ENCODE data around the gene TIGD2. TPM values are rescaled to one million over a fixed set of nuclear protein-coding genes. Genes with fewer than 3 reads are reported as not detected.

Gene TIGD2
- total and polyA plus RNA-seq, 2 donors (not counting 3 experiments of a cell fraction or from before 2014, with no cell fraction given), result 1.1 to 5.0 TPM

DNA sequence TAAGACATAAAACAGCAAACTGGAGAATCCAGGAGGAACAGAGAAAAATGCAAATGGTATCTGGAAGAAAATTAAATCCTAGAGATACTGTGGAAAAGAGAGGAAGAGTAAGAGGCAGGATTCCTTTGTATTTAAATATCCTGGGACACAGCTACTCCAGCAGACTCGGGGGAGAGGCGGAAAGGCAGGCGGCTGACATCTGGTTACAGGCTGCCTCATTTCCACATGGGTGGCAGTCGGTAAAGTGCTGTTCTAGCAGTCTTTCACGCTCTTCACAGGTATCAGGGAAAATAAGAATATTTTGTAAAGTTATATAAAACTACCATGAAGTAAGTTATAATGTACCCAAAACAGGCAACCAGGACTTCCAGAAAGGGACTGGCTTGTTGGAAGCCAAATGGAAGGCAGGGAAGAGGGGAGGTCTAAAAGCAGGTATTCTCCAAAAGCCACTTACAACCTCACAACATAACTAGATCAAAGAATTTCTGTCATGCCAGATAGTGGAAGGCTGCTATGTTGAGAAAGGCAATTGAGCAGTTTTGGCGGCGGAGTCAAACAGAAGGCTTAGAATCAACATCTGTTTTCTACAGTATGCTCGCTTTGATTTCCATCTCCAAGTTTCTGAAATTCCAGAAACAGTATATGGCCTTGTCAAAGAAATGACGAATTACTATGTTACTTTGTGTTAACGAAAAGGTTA lies 1.3 kb upstream of the TIGD2 start:
- H2AFZ ChIP-seq (ENCODE audit: low read depth, low read length), result no peak overlapping the region
- peak overlapping the region in 1 of 3 experiments; percentile 56 for H3K4me3 ChIP-seq (replicated peaks in 1 of 3; ENCODE audit: insufficient read depth in 1 of 3, low read depth in 1 of 3, low read length in 3 of 3)
- H3K4me1 ChIP-seq (ENCODE audit: control insufficient read depth, extremely low read depth, insufficient read depth, low read length), result peaks cover 13% of the 10 kb centered on the region
- no peak overlapping the region for H3K27ac ChIP-seq (ENCODE audit: insufficient read depth, low read depth, low read length)
- H3K9me3 ChIP-seq (replicated peaks; ENCODE audit: control insufficient read depth, insufficient read depth, low read length), result no peaks in the 10 kb centered on the region
- dilution Hi-C loops (cut with MboI; ENCODE audit: extremely low pct_ligation_motif_present, low sequenced_read_pairs) (no loop called here), intact Hi-C loops (cut with micrococcal nuclease) (loop anchor here (2.0 to 10.0 kb wide), 3 partner anchors 53 to 575 kb away; partner anchors contain the start of gene FAM13A)
- ChIA-PET POLR2A (no interaction called here), CTCF (interaction anchor here (0.7 to 1.5 kb wide), 2 partner anchors 56 to 87 kb away, joined by 4 read pairs; no protein-coding TSS in a partner anchor)
- BruUV-seq (replicated peaks), result no TSS peak
- TF ChIP-seq, protein P1, sequence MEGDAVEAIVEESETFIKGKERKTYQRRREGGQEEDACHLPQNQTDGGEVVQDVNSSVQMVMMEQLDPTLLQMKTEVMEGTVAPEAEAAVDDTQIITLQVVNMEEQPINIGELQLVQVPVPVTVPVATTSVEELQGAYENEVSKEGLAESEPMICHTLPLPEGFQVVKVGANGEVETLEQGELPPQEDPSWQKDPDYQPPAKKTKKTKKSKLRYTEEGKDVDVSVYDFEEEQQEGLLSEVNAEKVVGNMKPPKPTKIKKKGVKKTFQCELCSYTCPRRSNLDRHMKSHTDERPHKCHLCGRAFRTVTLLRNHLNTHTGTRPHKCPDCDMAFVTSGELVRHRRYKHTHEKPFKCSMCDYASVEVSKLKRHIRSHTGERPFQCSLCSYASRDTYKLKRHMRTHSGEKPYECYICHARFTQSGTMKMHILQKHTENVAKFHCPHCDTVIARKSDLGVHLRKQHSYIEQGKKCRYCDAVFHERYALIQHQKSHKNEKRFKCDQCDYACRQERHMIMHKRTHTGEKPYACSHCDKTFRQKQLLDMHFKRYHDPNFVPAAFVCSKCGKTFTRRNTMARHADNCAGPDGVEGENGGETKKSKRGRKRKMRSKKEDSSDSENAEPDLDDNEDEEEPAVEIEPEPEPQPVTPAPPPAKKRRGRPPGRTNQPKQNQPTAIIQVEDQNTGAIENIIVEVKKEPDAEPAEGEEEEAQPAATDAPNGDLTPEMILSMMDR (IDR thresholded peaks at IDR 0.05; ENCODE audit: extremely low read depth in 1 of 2, insufficient read depth in 1 of 2, low read depth in 1 of 2, low read length in 2 of 2), result no peak
- TF ChIP-seq POLR2A (IDR thresholded peaks at IDR 0.05; ENCODE audit: low read depth, low read length) (no peak), MYC (IDR thresholded peaks at IDR 0.05; ENCODE audit: low read depth, low read length) (no peak), GATA2 (IDR thresholded peaks at IDR 0.05; ENCODE audit: insufficient read depth, insufficient read length, low read depth, low read length) (no peak), POLR2AphosphoS5 (IDR thresholded peaks at IDR 0.05; ENCODE audit: insufficient read depth, low read depth, low read length) (no peak), JUN (IDR thresholded peaks at IDR 0.05; ENCODE audit: borderline replicate concordance, insufficient read depth, insufficient read length, low read depth) (no peak), EZH2 (IDR thresholded peaks at IDR 0.05; ENCODE audit: borderline replicate concordance, low read depth, low read length, severe bottlenecking) (no peak), FOS (IDR thresholded peaks at IDR 0.05; ENCODE audit: borderline replicate concordance, insufficient read depth, low read length) (no peak)
- TF ChIP-seq, protein P2, sequence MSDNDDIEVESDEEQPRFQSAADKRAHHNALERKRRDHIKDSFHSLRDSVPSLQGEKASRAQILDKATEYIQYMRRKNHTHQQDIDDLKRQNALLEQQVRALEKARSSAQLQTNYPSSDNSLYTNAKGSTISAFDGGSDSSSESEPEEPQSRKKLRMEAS (IDR thresholded peaks at IDR 0.05; ENCODE audit: insufficient read depth, insufficient read length), result no peak
- no peaks in the 10 kb centered on the region for H3K36me3 ChIP-seq (ENCODE audit: control insufficient read depth in 2 of 2, extremely low read depth in 1 of 2, insufficient read depth in 2 of 2, low read length in 2 of 2)
- no peaks in the 10 kb centered on the region for H3K79me2 ChIP-seq (ENCODE audit: control insufficient read depth, insufficient read depth, low read length)
- H3K9ac ChIP-seq (replicated peaks; ENCODE audit: extremely low read depth, insufficient read depth, low read length), result no peak overlapping the region
- peaks cover 12 to 15% of the 10 kb centered on the region in 2 experiments for H3K27me3 ChIP-seq (ENCODE audit: control insufficient read depth in 2 of 2, insufficient read depth in 2 of 2, low read length in 2 of 2)
- DNase-seq (ENCODE audit: low read depth, low spot score), result peak; percentile 13
- H3K9me1 ChIP-seq (replicated peaks; ENCODE audit: control insufficient read depth, extremely low read depth, insufficient read depth, low read length), result no peaks in the 10 kb centered on the region
- peak overlapping the region; percentile 56 for H3K4me2 ChIP-seq (ENCODE audit: insufficient read depth, low read length)
- no peak for FAIRE-seq
- H4K20me1 ChIP-seq (replicated peaks; ENCODE audit: control insufficient read depth, extremely low read depth, insufficient read depth, low read length), result no peaks in the 10 kb centered on the region
